GM12878 (cell line): ENCODE results near the gene HEPACAM. TPM values are rescaled to one million over a fixed set of nuclear protein-coding genes. Genes with fewer than 3 reads are reported as not detected.

ENCODE experiments used
- ATAC-seq: fragments of 200-7000 bp; cut with Tn5 transposase; 3 replicates; pipeline ENCODE4 v1.9.1; 2020; ENCODE audit warnings: mild to moderate bottlenecking, moderate library complexity
- BruUV-seq: library from RNA; stranded (reverse); fragments of 400-500 nt; replicated peaks from 2 replicates; lab custom pipeline; 2021; lab: Mats Ljungman, UMichigan
- CTCF ChIA-PET: fragments of 300-600 bp; sonication (Branson Sonifier 250); formaldehyde crosslinking; extraction: SDS; loops from one replicate; lab custom pipeline; 2021; ENCODE audit warnings: inconsistent platforms; lab: Yijun Ruan, JAX
- POLR2A ChIA-PET: fragments of 350-600 bp; formaldehyde crosslinking; extraction: SDS; loops from one replicate; lab custom pipeline; 2021; ENCODE audit warnings: inconsistent platforms; lab: Charles Lee
- RAD21 ChIA-PET: fragments of 300-600 bp; sonication (Branson Sonifier 250); formaldehyde crosslinking; loops from one replicate; lab custom pipeline; 2023; ENCODE audit warnings: antibody characterized with exemption; ENCODE audit not compliant: unreplicated experiment; lab: Charles Lee
- SMC1A ChIA-PET: fragments of 300-600 bp; sonication (Branson Sonifier 250); formaldehyde crosslinking; loops from one replicate; lab custom pipeline; 2023; ENCODE audit not compliant: unreplicated experiment, uncharacterized antibody; lab: Charles Lee
- DNase-seq: peaks from one replicate; pipeline ENCODE4 v3.0.0-alpha.2; 2011; ENCODE audit warnings: low read depth, low spot score
- FAIRE-seq: peaks from 3 replicates; lab custom pipeline; 2011; peaks lifted over from hg19 to GRCh38; lab: Jason Lieb, UNC
- H2AFZ ChIP-seq: 2 replicates; pipeline ENCODE4 v1.6.0; 2011; ENCODE audit warnings: low read depth, low read length, control low read depth; ENCODE audit not compliant: control insufficient read depth
- H3K27ac ChIP-seq: 2 replicates; pipeline ENCODE4 v1.5.1; 2011; ENCODE audit warnings: control low read depth; ENCODE audit not compliant: control insufficient read depth, insufficient read depth
- H3K27me3 ChIP-seq, 2 experiments: replicated peaks in 1 of 2; 2 replicates each; pipeline versions ENCODE4 v1.6.0 to v1.6.1; 2011; ENCODE audit warnings: low read length in 1 of 2; ENCODE audit not compliant: control insufficient read depth in 2 of 2, insufficient read depth in 2 of 2
- H3K36me3 ChIP-seq, 2 experiments: 2 replicates each; pipeline ENCODE4 v1.5.1; 2011; ENCODE audit warnings: low read length in 1 of 2; ENCODE audit not compliant: control insufficient read depth in 2 of 2, insufficient read depth in 2 of 2
- H3K4me1 ChIP-seq: 2 replicates; pipeline ENCODE4 v1.6.1; 2011; ENCODE audit warnings: mild to moderate bottlenecking, low read length, moderate library complexity, mixed read lengths; ENCODE audit not compliant: control insufficient read depth, insufficient read depth
- H3K4me2 ChIP-seq: 2 replicates; pipeline ENCODE4 v1.6.0; 2011; ENCODE audit warnings: control low read depth; ENCODE audit not compliant: control insufficient read depth, insufficient read depth
- H3K4me3 ChIP-seq: fragments of 200-600 bp; sonication (generic); 2 replicates; pipeline ENCODE4 v1.5.1; 2016
- H3K79me2 ChIP-seq: 2 replicates; pipeline ENCODE4 v1.6.0; 2011; ENCODE audit warnings: low read length; ENCODE audit not compliant: control insufficient read depth, insufficient read depth
- H3K9ac ChIP-seq: 2 replicates; pipeline ENCODE4 v1.8.0; 2011; ENCODE audit warnings: low read length, control low read depth, mixed read lengths; ENCODE audit not compliant: control insufficient read depth, insufficient read depth
- H3K9me3 ChIP-seq: replicated peaks from 3 replicates; pipeline ENCODE4 v1.5.1; 2011; ENCODE audit warnings: mild to moderate bottlenecking, low read length; ENCODE audit not compliant: control insufficient read depth, insufficient read depth
- H4K20me1 ChIP-seq: 2 replicates; pipeline ENCODE4 v1.6.0; 2011; ENCODE audit not compliant: control insufficient read depth, insufficient read depth
- ASH2L ChIP-seq: fragments of 300-600, 200-600 bp; sonication (generic); IDR thresholded peaks from 2 replicates; pipeline ENCODE4 v1.6.1; 2017; ENCODE audit warnings: low read depth, mild to moderate bottlenecking, borderline replicate concordance
- CHD1 ChIP-seq: IDR thresholded peaks from 2 replicates; pipeline ENCODE4 v1.6.1; 2012; ENCODE audit warnings: low read depth, low read length, improper control_type of control experiment
- EED ChIP-seq: sonication (generic); IDR thresholded peaks from 2 replicates; pipeline ENCODE4 v1.6.1; 2016; ENCODE audit warnings: antibody characterized with exemption, low read depth
- EGR1 ChIP-seq, 2 experiments: IDR thresholded peaks; 1 replicate in 1 of 2; 2 replicates in 1 of 2; pipeline ENCODE4 v1.6.1; 2011 to 2012; ENCODE audit warnings: low read depth in 2 of 2, low read length in 2 of 2, borderline replicate concordance in 1 of 2, mild to moderate bottlenecking in 1 of 2, moderate library complexity in 1 of 2
- EZH2 ChIP-seq: IDR thresholded peaks from 2 replicates; pipeline ENCODE4 v1.6.1; 2012; ENCODE audit warnings: low read depth, mild to moderate bottlenecking, control low read depth, inconsistent platforms, low read length, borderline replicate concordance; ENCODE audit not compliant: control insufficient read depth
- MXI1 ChIP-seq: fragments of 150-350 bp; IDR thresholded peaks from 2 replicates; pipeline ENCODE4 v1.6.1; 2011; ENCODE audit warnings: low read depth, mild to moderate bottlenecking, inconsistent platforms, low read length, improper control_type of control experiment
- NFYA ChIP-seq: IDR thresholded peaks from 2 replicates; pipeline ENCODE4 v1.6.1; 2011; ENCODE audit warnings: low read depth, mild to moderate bottlenecking, low read length, improper control_type of control experiment, borderline replicate concordance
- SMAD1 ChIP-seq: fragments of 450-650 bp; IDR thresholded peaks from 2 replicates; pipeline ENCODE4 v1.6.1; 2018; ENCODE audit warnings: mild to moderate bottlenecking, low read depth; ENCODE audit not compliant: partially characterized antibody
- TCF3 ChIP-seq: IDR thresholded peaks from 2 replicates; pipeline ENCODE4 v1.6.1; 2012; ENCODE audit warnings: low read depth, mild to moderate bottlenecking, low read length, borderline replicate concordance; ENCODE audit not compliant: insufficient read depth
- WGBS: methylation state at CpG from one replicate; pipeline ENCODE4 v1.1.6; 2016; ENCODE audit warnings: low lambda C conversion rate; ENCODE audit not compliant: insufficient replicate concordance, insufficient coverage; ENCODE audit errors: missing lambda C conversion rate; 5-methylcytosine and 5-hydroxymethylcytosine counted together
- in situ Hi-C: fragments of 300-500 bp; cut with MboI; formaldehyde crosslinking; loops from 9 replicates; pipeline ENCODE4 v1.14.3; 2018; ENCODE audit warnings: mixed read lengths
- intact Hi-C: fragments of 100-400 bp; cut with micrococcal nuclease; formaldehyde crosslinking; loops from one replicate; pipeline ENCODE4 v1.14.2; 2022; ENCODE audit not compliant: unreplicated experiment
- polyA plus RNA-seq, 11 experiments: library from polyadenylated mRNA; depleted of rRNA in 4 of 11; unstranded in 6 of 11; stranded (reverse) in 5 of 11; fragments of >200 nt; fragmentation: Nextera tagmentation in 4 of 11; fragmentation: Illumina TruSeq in 1 of 11; extraction: Ambion mirVana in 4 of 11; extraction: Trizol in 1 of 11; gene quantifications; 1 replicate in 1 of 11; 2 replicates in 10 of 11; pipeline versions ENCODE4 v1.2.1 to v1.2.3, GENCODE V29; 2011 to 2016; ENCODE audit warnings: inconsistent platforms in 2 of 11, missing spikeins in 2 of 11, low read depth in 1 of 11
- total RNA-seq, 4 experiments: library from RNA; depleted of rRNA in 3 of 4; stranded (reverse); fragments of >200 nt in 3 of 4; fragmentation: Illumina TruSeq in 1 of 4; extraction: Trizol in 1 of 4; gene quantifications; 2 replicates each; pipeline versions ENCODE4 v1.2.1 to v1.2.3, GENCODE V29; 2013 to 2021
- TF ChIP-seq, protein P1 (sequence below): IDR thresholded peaks from 2 replicates; pipeline ENCODE4 v1.6.1; 2012; ENCODE audit warnings: improper control_type of control experiment, low read depth, low read length; ENCODE audit not compliant: insufficient replicate concordance
- TF ChIP-seq, protein P2 (sequence below): fragments of 450-650 bp; formaldehyde crosslinking; IDR thresholded peaks from 2 replicates; pipeline ENCODE4 v1.4.0; 2022; ENCODE audit warnings: mild to moderate bottlenecking, moderate library complexity

Gene HEPACAM
- total and polyA plus RNA-seq, 10 of the 15 experiments (the other 5 are each of a cell fraction or from before 2014, with no cell fraction given), result 0.03 TPM; not detected in 9

GRCh38 chr11:124920870-124921609 lies 14.8 kb downstream of the HEPACAM start (continued):
- TF ChIP-seq, protein P1, sequence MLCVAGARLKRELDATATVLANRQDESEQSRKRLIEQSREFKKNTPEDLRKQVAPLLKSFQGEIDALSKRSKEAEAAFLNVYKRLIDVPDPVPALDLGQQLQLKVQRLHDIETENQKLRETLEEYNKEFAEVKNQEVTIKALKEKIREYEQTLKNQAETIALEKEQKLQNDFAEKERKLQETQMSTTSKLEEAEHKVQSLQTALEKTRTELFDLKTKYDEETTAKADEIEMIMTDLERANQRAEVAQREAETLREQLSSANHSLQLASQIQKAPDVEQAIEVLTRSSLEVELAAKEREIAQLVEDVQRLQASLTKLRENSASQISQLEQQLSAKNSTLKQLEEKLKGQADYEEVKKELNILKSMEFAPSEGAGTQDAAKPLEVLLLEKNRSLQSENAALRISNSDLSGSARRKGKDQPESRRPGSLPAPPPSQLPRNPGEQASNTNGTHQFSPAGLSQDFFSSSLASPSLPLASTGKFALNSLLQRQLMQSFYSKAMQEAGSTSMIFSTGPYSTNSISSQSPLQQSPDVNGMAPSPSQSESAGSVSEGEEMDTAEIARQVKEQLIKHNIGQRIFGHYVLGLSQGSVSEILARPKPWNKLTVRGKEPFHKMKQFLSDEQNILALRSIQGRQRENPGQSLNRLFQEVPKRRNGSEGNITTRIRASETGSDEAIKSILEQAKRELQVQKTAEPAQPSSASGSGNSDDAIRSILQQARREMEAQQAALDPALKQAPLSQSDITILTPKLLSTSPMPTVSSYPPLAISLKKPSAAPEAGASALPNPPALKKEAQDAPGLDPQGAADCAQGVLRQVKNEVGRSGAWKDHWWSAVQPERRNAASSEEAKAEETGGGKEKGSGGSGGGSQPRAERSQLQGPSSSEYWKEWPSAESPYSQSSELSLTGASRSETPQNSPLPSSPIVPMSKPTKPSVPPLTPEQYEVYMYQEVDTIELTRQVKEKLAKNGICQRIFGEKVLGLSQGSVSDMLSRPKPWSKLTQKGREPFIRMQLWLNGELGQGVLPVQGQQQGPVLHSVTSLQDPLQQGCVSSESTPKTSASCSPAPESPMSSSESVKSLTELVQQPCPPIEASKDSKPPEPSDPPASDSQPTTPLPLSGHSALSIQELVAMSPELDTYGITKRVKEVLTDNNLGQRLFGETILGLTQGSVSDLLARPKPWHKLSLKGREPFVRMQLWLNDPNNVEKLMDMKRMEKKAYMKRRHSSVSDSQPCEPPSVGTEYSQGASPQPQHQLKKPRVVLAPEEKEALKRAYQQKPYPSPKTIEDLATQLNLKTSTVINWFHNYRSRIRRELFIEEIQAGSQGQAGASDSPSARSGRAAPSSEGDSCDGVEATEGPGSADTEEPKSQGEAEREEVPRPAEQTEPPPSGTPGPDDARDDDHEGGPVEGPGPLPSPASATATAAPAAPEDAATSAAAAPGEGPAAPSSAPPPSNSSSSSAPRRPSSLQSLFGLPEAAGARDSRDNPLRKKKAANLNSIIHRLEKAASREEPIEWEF, result no peak
- TF ChIP-seq ASH2L, result no peak
- TF ChIP-seq SMAD1, result no peak
- TF ChIP-seq TCF3, result no peak

DNA sequence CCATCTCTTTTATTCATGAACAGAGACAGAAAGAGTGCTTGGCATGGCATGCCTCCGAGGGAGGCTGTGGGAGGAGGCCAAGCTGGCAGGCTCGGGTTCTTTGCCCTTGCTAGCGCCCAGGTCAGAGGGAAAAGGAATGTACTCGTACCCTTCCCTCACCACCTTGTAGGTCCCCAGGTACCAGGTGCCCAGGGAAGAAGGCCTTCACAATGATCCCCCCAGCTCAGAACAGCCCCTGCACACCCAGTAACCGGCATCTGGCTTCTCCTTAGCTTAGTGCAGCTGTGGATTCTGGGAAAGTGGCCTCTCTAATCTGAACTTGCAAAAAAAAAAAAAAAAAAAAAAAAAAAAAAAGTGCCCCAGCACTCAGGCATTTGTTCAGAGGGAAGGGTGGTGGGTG lies 15.5 kb downstream of the HEPACAM start:
- no peak overlapping the region for H3K4me2 ChIP-seq
- H2AFZ ChIP-seq, result no peak overlapping the region
- no peak for DNase-seq
- no peaks in the 10 kb centered on the region for H3K9me3 ChIP-seq
- in situ Hi-C loops (no loop called here), intact Hi-C loops (no loop called here)
- H3K4me3 ChIP-seq, result no peak overlapping the region
- BruUV-seq, result no TSS peak
- H3K27ac ChIP-seq, result no peak overlapping the region
- WGBS, result 62% methylated on average over 5 of the region's 5 CpGs
- RAD21 ChIA-PET, result no interaction called here
- H3K36me3 ChIP-seq, result no peaks in the 10 kb centered on the region
- H3K79me2 ChIP-seq, result no peaks in the 10 kb centered on the region
- no peaks in the 10 kb centered on the region for H4K20me1 ChIP-seq
- CTCF ChIA-PET, result no interaction called here
- FAIRE-seq, result no peak
- H3K9ac ChIP-seq, result no peak overlapping the region
- ATAC-seq, result no peak
- H3K4me1 ChIP-seq, result no peaks in the 10 kb centered on the region
- POLR2A ChIA-PET, result no interaction called here
- SMC1A ChIA-PET, result interaction anchor here (0.6 kb wide), 1 partner anchor 153 kb away, joined by 3 read pairs; no protein-coding TSS in a partner anchor
- peaks cover 0 to 2% of the 10 kb centered on the region in 2 experiments; a peak in 1 of 4 replicates for H3K27me3 ChIP-seq
- TF ChIP-seq NFYA, result no peak
- TF ChIP-seq EED, result no peak
- no peak for TF ChIP-seq EGR1 (IDR thresholded peaks at IDR 0.05; ENCODE audit: borderline replicate concordance in 1 of 2, low read depth in 2 of 2, low read length in 2 of 2)
- no peak for TF ChIP-seq MXI1
- no peak for TF ChIP-seq CHD1
- TF ChIP-seq, protein P2, sequence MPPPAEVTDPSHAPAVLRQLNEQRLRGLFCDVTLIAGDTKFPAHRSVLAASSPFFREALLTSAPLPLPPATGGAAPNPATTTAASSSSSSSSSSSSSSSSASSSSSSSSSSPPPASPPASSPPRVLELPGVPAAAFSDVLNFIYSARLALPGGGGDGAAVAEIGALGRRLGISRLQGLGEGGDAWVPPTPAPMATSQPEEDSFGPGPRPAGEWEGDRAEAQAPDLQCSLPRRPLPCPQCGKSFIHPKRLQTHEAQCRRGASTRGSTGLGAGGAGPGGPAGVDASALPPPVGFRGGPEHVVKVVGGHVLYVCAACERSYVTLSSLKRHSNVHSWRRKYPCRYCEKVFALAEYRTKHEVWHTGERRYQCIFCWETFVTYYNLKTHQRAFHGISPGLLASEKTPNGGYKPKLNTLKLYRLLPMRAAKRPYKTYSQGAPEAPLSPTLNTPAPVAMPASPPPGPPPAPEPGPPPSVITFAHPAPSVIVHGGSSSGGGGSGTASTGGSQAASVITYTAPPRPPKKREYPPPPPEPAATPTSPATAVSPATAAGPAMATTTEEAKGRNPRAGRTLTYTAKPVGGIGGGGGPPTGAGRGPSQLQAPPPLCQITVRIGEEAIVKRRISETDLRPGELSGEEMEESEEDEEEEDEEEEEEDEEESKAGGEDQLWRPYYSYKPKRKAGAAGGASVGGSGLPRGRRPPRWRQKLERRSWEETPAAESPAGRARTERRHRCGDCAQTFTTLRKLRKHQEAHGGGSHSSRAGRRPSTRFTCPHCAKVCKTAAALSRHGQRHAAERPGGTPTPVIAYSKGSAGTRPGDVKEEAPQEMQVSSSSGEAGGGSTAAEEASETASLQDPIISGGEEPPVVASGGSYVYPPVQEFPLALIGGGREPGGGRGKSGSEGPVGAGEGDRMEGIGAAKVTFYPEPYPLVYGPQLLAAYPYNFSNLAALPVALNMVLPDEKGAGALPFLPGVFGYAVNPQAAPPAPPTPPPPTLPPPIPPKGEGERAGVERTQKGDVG (CRISPR knock-in tag), result no peak
- TF ChIP-seq EZH2, result no peak
